Neutrophil (primary cell): ENCODE measurements around the gene IQSEC1.

Experiments
- H3K27ac ChIP-seq: fragments of 200-600 bp; sonication (generic); 2 replicates; pipeline ENCODE4 v1.5.1; 2016; ENCODE audit warnings: mild to moderate bottlenecking, moderate library complexity
- H3K27me3 ChIP-seq: fragments of 200-600 bp; sonication (generic); 2 replicates; pipeline ENCODE4 v1.6.0; 2016; ENCODE audit warnings: mild to moderate bottlenecking
- H3K36me3 ChIP-seq: fragments of 200-600 bp; sonication (generic); 2 replicates; pipeline ENCODE4 v1.5.1; 2017
- H3K4me1 ChIP-seq, 2 experiments: fragments of 200-600 bp in 1 of 2; sonication (generic) in 1 of 2; 1 replicate in 1 of 2; 2 replicates in 1 of 2; pipeline versions ENCODE4 v1.5.1 to v1.6.1; 2013 to 2016; ENCODE audit warnings: low read depth in 1 of 2, low read length in 1 of 2, mild to moderate bottlenecking in 1 of 2, moderate library complexity in 1 of 2; ENCODE audit not compliant: control insufficient read depth in 1 of 2, insufficient read depth in 1 of 2
- H3K4me3 ChIP-seq, 2 experiments: fragments of 200-600 bp in 1 of 2; sonication (generic) in 1 of 2; 1 replicate in 1 of 2; 2 replicates in 1 of 2; pipeline ENCODE4 v1.5.1; 2013 to 2016; ENCODE audit warnings: low read depth in 1 of 2, low read length in 1 of 2, mild to moderate bottlenecking in 1 of 2, moderate library complexity in 1 of 2
- H3K9me3 ChIP-seq: fragments of 200-600 bp; sonication (generic); 2 replicates; pipeline ENCODE4 v1.5.1; 2016
- TF ChIP-seq, protein P1 (sequence below): fragments of 200-600 bp; sonication (generic); IDR thresholded peaks from 2 replicates; pipeline ENCODE4 v1.5.1; 2016; ENCODE audit warnings: antibody characterized with exemption

Gene IQSEC1

DNA sequence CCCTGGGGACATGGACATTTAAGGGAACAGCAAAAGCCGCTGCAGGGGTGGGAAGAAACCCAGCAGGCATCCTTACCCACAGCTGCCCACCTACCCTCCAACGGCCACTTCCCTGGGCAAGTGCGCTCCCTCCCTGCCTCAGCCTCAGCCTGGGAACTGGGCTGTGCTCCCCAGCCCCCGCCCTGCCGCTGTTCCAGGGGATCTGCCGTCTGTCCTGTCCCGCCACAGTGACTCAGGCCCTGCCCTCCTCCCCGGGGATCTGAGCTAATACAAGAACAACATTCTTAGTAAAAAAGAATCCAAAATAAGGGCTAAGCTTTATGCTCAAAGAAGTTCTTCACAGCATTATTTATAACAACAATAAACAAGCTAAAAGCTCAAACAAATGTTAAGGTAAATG is 7.4 kb upstream of the IQSEC1 start:
- no peak overlapping the region for H3K27ac ChIP-seq
- TF ChIP-seq, protein P1, sequence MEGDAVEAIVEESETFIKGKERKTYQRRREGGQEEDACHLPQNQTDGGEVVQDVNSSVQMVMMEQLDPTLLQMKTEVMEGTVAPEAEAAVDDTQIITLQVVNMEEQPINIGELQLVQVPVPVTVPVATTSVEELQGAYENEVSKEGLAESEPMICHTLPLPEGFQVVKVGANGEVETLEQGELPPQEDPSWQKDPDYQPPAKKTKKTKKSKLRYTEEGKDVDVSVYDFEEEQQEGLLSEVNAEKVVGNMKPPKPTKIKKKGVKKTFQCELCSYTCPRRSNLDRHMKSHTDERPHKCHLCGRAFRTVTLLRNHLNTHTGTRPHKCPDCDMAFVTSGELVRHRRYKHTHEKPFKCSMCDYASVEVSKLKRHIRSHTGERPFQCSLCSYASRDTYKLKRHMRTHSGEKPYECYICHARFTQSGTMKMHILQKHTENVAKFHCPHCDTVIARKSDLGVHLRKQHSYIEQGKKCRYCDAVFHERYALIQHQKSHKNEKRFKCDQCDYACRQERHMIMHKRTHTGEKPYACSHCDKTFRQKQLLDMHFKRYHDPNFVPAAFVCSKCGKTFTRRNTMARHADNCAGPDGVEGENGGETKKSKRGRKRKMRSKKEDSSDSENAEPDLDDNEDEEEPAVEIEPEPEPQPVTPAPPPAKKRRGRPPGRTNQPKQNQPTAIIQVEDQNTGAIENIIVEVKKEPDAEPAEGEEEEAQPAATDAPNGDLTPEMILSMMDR: no peak
- no peaks in the 10 kb centered on the region for H3K4me1 ChIP-seq
- no peaks in the 10 kb centered on the region for H3K36me3 ChIP-seq
- H3K4me3 ChIP-seq: no peak overlapping the region
- H3K9me3 ChIP-seq: no peaks in the 10 kb centered on the region
- peaks cover 30% of the 10 kb centered on the region for H3K27me3 ChIP-seq

DNA sequence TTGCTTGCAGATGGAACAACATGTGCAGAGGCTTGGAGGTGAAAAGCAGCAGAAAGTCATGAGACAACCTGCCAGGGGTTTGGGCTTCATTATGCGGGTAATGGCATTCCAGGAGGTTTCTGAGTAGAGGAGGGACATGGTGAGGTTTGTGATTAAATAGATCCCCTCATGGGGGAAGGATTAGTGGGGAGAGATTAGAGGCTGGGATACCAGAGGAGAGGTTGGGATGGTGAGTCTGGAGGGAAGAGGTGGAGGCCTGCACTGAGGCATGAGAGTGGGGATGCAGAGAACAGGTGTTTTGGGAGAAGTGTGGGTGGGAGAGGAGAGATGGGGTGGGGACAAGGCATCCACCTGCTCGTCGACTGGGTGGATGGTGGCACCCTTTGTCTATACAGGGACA is 6.8 kb upstream of the IQSEC1 start:
- TF ChIP-seq, protein P1: no peak
- Histone ChIP-seq H3K36me3 (no peaks in the 10 kb centered on the region), H3K9me3 (no peaks in the 10 kb centered on the region), H3K27ac (no peak overlapping the region), H3K4me3 (no peak overlapping the region), H3K27me3 (peaks cover 36% of the 10 kb centered on the region), H3K4me1 (no peaks in the 10 kb centered on the region)

DNA sequence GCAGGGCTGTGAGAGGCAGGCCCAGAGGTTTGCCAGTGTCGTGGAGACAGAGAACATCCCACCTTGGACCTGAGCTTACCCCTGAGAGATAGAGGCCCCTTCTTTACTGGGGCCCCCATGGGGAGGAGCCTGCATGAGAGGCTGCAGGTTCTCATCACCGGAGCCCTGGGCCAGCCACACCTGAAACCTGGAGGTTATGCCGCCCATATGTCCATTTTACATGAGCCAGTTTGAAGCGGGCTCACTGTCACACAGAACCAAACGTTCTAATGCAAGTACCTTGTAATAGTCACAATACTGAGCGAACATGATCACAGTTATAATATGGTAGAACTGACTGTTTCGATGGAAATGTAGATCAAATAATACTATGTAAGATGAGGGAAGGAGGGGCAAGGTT is 6.3 kb upstream of the IQSEC1 start:
- no peaks in the 10 kb centered on the region for H3K9me3 ChIP-seq
- no peak overlapping the region for H3K4me3 ChIP-seq
- no peaks in the 10 kb centered on the region for H3K36me3 ChIP-seq
- H3K27ac ChIP-seq: no peak overlapping the region
- H3K4me1 ChIP-seq: no peaks in the 10 kb centered on the region
- H3K27me3 ChIP-seq: peaks cover 41% of the 10 kb centered on the region
- TF ChIP-seq, protein P1: no peak

DNA sequence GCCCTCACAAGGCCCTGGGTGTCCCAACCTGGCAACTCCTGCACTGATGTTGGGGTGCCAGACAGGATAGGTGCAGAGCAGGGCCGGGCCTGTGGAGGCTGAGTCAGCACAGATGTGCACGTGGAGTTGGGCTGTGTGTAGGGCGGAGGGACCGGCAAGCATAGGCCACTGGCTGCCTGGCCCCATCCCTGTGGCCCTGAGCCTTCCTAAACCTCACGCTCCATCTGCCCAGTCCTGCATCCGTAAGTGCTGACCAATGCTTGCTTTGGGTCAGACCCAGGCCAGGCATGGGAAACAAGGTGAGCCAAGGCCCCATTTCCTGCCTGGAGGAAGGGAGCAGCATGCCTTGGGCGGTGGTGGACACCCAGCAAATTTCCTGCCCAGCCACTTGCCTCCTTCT is 5.8 kb upstream of the IQSEC1 start:
- TF ChIP-seq, protein P1: no peak
- Histone ChIP-seq H3K9me3 (no peaks in the 10 kb centered on the region), H3K27ac (no peak overlapping the region), H3K27me3 (peaks cover 46% of the 10 kb centered on the region), H3K4me1 (no peaks in the 10 kb centered on the region), H3K36me3 (no peaks in the 10 kb centered on the region), H3K4me3 (no peak overlapping the region)

DNA sequence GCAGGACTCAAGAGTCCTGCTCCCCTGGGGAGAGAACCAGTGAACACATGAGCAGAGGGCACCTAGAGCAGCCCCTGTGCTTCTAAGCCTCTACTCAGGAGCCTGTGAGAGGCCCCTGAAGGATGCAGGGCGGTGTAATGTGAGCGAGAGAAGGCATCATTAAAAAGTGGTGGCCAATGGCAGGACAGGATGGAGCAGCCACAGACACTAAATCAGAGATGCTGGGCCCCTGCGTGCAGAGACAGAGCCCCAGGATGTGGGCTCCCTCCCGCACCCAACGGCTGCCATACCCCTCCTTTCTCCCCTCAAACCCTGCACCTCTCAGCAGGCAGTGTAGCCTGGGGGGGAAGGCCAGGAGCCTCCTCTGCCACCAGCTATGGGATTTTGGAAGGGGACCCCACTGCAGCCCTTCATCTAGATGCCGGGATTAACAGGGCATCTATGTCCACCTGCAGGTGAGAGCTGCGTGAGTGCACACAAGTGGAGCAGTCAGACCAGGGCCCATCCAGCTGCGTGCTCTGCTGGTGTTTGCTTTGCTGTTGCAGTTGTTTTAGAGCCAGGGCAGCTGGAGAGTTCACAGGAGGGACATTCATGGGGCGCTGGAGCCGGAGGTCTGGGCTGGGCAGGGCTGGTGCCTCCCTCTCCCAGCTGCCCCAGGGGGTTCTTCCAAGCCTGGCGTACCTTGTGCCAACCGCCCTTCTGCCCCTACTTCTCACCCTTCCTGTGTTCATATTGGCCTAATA is 5.1 kb upstream of the IQSEC1 start:
- Histone ChIP-seq H3K27me3 (peaks cover 53% of the 10 kb centered on the region), H3K27ac (no peak overlapping the region), H3K36me3 (no peaks in the 10 kb centered on the region), H3K4me3 (no peak overlapping the region), H3K4me1 (no peaks in the 10 kb centered on the region), H3K9me3 (no peaks in the 10 kb centered on the region)
- TF ChIP-seq, protein P1: no peak
